Measurements from ENCODE around the gene RIMBP2.

RIMBP2 gene

GRCh38 chr12:130628304-130628703 lies 87.8 kb downstream of the RIMBP2 start:
- no peak for DNase-seq (ENCODE audit: low read depth)

- DNase-seq (ENCODE audit: low read depth) = no peak
Measured at GRCh38 chr12:130627175-130627574, 88.9 kb downstream of the RIMBP2 start.

- DNase-seq (ENCODE audit: low read depth) = no peak
Measured at GRCh38 chr12:130626601-130627000, 89.5 kb downstream of the RIMBP2 start.

- no peak for DNase-seq (ENCODE audit: low read depth)
Measured at GRCh38 chr12:130625201-130625600, 90.9 kb downstream of the RIMBP2 start.

- no peak for DNase-seq (ENCODE audit: low read depth)
Measured at GRCh38 chr12:130622803-130623202, 93.3 kb downstream of the RIMBP2 start.

- no peak for DNase-seq (ENCODE audit: low read depth)
Measured at GRCh38 chr12:130621696-130622298, 94.3 kb downstream of the RIMBP2 start.

- DNase-seq (ENCODE audit: low read depth) = no peak
Measured at GRCh38 chr12:130620756-130621155, 95.3 kb downstream of the RIMBP2 start.

GRCh38 chr12:130620281-130620680 lies 95.8 kb downstream of the RIMBP2 start:
- DNase-seq (ENCODE audit: low read depth) = no peak

- DNase-seq (ENCODE audit: low read depth) = no peak
Measured at GRCh38 chr12:130619385-130620001, 96.6 kb downstream of the RIMBP2 start.

GRCh38 chr12:130617219-130617618 lies 98.9 kb downstream of the RIMBP2 start:
- no peak for DNase-seq (ENCODE audit: low read depth)

- no peak for DNase-seq (ENCODE audit: low read depth)
Measured at GRCh38 chr12:130615861-130616345, 100.2 kb downstream of the RIMBP2 start.

- no peak for DNase-seq (ENCODE audit: low read depth)
Measured at GRCh38 chr12:130614530-130614905, 101.6 kb downstream of the RIMBP2 start.

GRCh38 chr12:130613831-130614529 lies 102.1 kb downstream of the RIMBP2 start:
- no peak for DNase-seq (ENCODE audit: low read depth)

GRCh38 chr12:130613131-130613530 lies 103.0 kb downstream of the RIMBP2 start:
- DNase-seq (ENCODE audit: low read depth) = no peak

GRCh38 chr12:130611026-130611905 lies 104.8 kb downstream of the RIMBP2 start:
- no peak for DNase-seq (ENCODE audit: low read depth)

- no peak for DNase-seq (ENCODE audit: low read depth)
Measured at GRCh38 chr12:130609966-130610365, 106.1 kb downstream of the RIMBP2 start.

- no peak for DNase-seq (ENCODE audit: low read depth)
Measured at GRCh38 chr12:130608831-130609230, 107.3 kb downstream of the RIMBP2 start.

- DNase-seq (ENCODE audit: low read depth) = no peak
Measured at GRCh38 chr12:130608132-130608531, 108.0 kb downstream of the RIMBP2 start.

GRCh38 chr12:130606231-130606630 lies 109.9 kb downstream of the RIMBP2 start:
- no peak for DNase-seq (ENCODE audit: low read depth)

GRCh38 chr12:130603396-130603965 lies 112.6 kb downstream of the RIMBP2 start:
- no peak for DNase-seq (ENCODE audit: low read depth)

GRCh38 chr12:130602251-130602650 lies 113.8 kb downstream of the RIMBP2 start:
- no peak for DNase-seq (ENCODE audit: low read depth)

- no peak for DNase-seq (ENCODE audit: low read depth)
Measured at GRCh38 chr12:130601327-130601726, 114.8 kb downstream of the RIMBP2 start.
